Measurements from ENCODE around the gene FCHSD2. TPM values are rescaled to one million over a fixed set of nuclear protein-coding genes. Genes with fewer than 3 reads are reported as not detected.

The FCHSD2 gene
- polyA plus RNA-seq, 1 donor (not counting 4 experiments of a cell fraction or from before 2014, with no cell fraction given) = 14.2 TPM

GRCh38 chr11:72816404-72816990 lies 325.6 kb downstream of the FCHSD2 start:
- H3K27ac ChIP-seq (ENCODE audit: control insufficient read depth, insufficient read depth, low read length) = no peak overlapping the region
- peaks cover 38% of the 10 kb centered on the region for H3K4me1 ChIP-seq (ENCODE audit: control insufficient read depth, extremely low read depth, insufficient read depth, low read length)

GRCh38 chr11:72815110-72815618 lies 327.0 kb downstream of the FCHSD2 start:
- Histone ChIP-seq H3K4me1 (ENCODE audit: control insufficient read depth, extremely low read depth, insufficient read depth, low read length) (peaks cover 25% of the 10 kb centered on the region), H3K4me2 (ENCODE audit: control insufficient read depth, extremely low read depth, insufficient read depth, low read depth, low read length) (peak overlapping the region; percentile 91), H3K4me3 (ENCODE audit: control insufficient read depth in 2 of 3, extremely low read depth in 1 of 3, insufficient read depth in 2 of 3, low read depth in 1 of 3, low read length in 3 of 3) (peak overlapping the region; percentile 68 to 89 (median 75)), H3K9me3 (ENCODE audit: control insufficient read depth, low read depth, low read length) (no peaks in the 10 kb centered on the region), H3K79me2 (ENCODE audit: control insufficient read depth, insufficient read depth, low read length) (peaks cover 18% of the 10 kb centered on the region), H4K20me1 (ENCODE audit: control insufficient read depth, extremely low read depth, insufficient read depth, low read length) (no peaks in the 10 kb centered on the region), H3K9me1 (ENCODE audit: control insufficient read depth, extremely low read depth, insufficient read depth, low read length) (no peaks in the 10 kb centered on the region), H3K27ac (ENCODE audit: control insufficient read depth, insufficient read depth, low read length) (peak overlapping the region; percentile 77), H3K9ac (ENCODE audit: control insufficient read depth, extremely low read depth, insufficient read depth, low read length) (peak overlapping the region; percentile 85), H3K36me3 (ENCODE audit: control insufficient read depth in 2 of 2, extremely low read depth in 1 of 2, insufficient read depth in 2 of 2, low read length in 2 of 2) (peaks cover 0 to 7% of the 10 kb centered on the region in 2 experiments), H2AFZ (ENCODE audit: control insufficient read depth, low read length) (peak overlapping the region; percentile 93), H3K27me3 (ENCODE audit: control insufficient read depth, extremely low read depth, insufficient read depth, low read length) (no peaks in the 10 kb centered on the region)
- no peak for FAIRE-seq
- no peak for TF ChIP-seq CTCF (optimal IDR thresholded peaks at IDR 0.05 in 1 of 3, IDR thresholded peaks at IDR 0.05 in 1 of 3, conservative IDR thresholded peaks at IDR 0.05 in 1 of 3; ENCODE audit: extremely low read depth in 1 of 3, insufficient read depth in 2 of 3, low read length in 3 of 3)
- TF ChIP-seq EZH2 (IDR thresholded peaks at IDR 0.05; ENCODE audit: low read length) = no peak
- dilution Hi-C loops (cut with MboI; ENCODE audit: extremely low pct_ligation_motif_present, low sequenced_read_pairs) = loop anchor here (10.0 kb wide), 1 partner anchor 60 kb away; the partner anchor contains the start of gene ARAP1
- DNase-seq (ENCODE audit: low read depth, low spot score) = no peak

More at GRCh38 chr11:72816404-72816990, 325.6 kb downstream of the FCHSD2 start:
- dilution Hi-C loops (cut with MboI; ENCODE audit: extremely low pct_ligation_motif_present, low sequenced_read_pairs) = loop anchor here (10.0 kb wide), 1 partner anchor 62 kb away; the partner anchor contains the start of gene ARAP1
- no peak overlapping the region for H3K9ac ChIP-seq (ENCODE audit: control insufficient read depth, extremely low read depth, insufficient read depth, low read length)
- peaks cover 18% of the 10 kb centered on the region for H3K79me2 ChIP-seq (ENCODE audit: control insufficient read depth, insufficient read depth, low read length)
- no peaks in the 10 kb centered on the region for H4K20me1 ChIP-seq (ENCODE audit: control insufficient read depth, extremely low read depth, insufficient read depth, low read length)
- no peaks in the 10 kb centered on the region for H3K27me3 ChIP-seq (ENCODE audit: control insufficient read depth, extremely low read depth, insufficient read depth, low read length)
- no peaks in the 10 kb centered on the region for H3K9me3 ChIP-seq (ENCODE audit: control insufficient read depth, low read depth, low read length)
- no peak overlapping the region for H2AFZ ChIP-seq (ENCODE audit: control insufficient read depth, low read length)
- no peak overlapping the region for H3K4me3 ChIP-seq (ENCODE audit: control insufficient read depth in 2 of 3, extremely low read depth in 1 of 3, insufficient read depth in 2 of 3, low read depth in 1 of 3, low read length in 3 of 3)
- peaks cover 0 to 3% of the 10 kb centered on the region in 2 experiments for H3K36me3 ChIP-seq (ENCODE audit: control insufficient read depth in 2 of 2, extremely low read depth in 1 of 2, insufficient read depth in 2 of 2, low read length in 2 of 2)
- FAIRE-seq (no peak), DNase-seq (ENCODE audit: low read depth, low spot score) (no peak)
- TF ChIP-seq CTCF (optimal IDR thresholded peaks at IDR 0.05 in 1 of 3, IDR thresholded peaks at IDR 0.05 in 1 of 3, conservative IDR thresholded peaks at IDR 0.05 in 1 of 3; ENCODE audit: extremely low read depth in 1 of 3, insufficient read depth in 2 of 3, low read length in 3 of 3) (no peak), EZH2 (IDR thresholded peaks at IDR 0.05; ENCODE audit: low read length) (no peak)
- no peaks in the 10 kb centered on the region for H3K9me1 ChIP-seq (ENCODE audit: control insufficient read depth, extremely low read depth, insufficient read depth, low read length)
- H3K4me2 ChIP-seq (ENCODE audit: control insufficient read depth, extremely low read depth, insufficient read depth, low read depth, low read length) = no peak overlapping the region
